SW 1271 (cell line): ENCODE results near the gene SFXN1.

ENCODE experiments used
- DNase-seq, 2 experiments: peaks; one replicate each; lab custom pipeline; 2025; lab: John Stamatoyannopoulos, UW

SFXN1 gene

DNA sequence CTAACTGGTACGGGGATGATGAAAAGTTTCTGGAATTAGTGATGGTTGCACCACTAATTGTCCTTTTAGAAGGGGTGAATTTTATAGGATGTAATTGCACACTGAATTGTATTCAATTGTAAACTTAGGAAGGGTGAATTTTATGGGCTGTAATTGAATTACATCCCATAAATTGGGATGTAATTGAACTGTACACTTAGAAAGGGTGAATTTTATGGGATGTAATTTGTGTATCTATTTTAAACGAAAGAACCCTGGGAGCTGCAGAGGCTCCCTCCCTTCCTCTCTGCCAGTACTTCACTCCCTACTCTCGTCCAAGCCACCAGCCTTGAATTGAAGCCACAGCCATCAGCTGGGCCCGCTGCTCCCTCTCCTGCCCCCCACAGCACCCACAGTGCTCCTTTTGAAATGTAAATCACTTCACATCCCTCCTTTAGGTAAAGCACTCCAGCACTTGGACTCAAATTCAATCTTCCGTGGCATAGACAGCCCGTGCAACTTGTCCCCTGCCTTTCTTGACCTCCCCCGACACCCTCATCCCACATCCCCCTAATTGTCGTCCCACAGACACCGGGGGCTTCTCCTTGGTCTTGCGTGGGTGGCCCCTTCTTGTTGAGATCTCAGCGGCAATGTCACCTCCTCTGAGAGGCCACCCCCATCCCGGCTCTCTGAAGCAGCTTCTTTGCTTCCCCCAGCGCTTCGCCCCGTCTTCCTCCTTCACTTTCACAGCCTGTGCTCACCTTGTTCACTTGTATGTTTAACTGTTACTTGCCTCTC, 95.3 kb downstream of the SFXN1 start:
- no peak for DNase-seq

DNA sequence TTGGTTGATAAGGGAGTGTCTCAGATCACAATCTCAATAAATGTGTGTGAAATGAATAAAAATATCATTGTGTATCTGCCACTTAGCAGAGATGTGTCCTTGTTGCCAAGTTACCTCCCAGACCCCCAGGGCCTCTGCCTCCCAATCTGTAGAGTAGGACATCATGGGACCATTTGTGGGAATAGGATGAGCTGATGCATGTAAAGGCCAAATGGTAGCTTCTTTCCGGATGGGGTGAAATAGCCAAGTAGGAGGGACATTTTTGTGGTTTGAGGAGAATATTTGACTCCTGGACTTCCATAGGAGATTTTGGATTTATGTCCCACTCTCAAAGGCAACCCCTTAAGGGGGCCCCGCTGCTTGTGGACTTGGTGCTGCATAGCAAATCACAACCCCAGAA, 96.9 kb downstream of the SFXN1 start:
- no peak for DNase-seq

DNA sequence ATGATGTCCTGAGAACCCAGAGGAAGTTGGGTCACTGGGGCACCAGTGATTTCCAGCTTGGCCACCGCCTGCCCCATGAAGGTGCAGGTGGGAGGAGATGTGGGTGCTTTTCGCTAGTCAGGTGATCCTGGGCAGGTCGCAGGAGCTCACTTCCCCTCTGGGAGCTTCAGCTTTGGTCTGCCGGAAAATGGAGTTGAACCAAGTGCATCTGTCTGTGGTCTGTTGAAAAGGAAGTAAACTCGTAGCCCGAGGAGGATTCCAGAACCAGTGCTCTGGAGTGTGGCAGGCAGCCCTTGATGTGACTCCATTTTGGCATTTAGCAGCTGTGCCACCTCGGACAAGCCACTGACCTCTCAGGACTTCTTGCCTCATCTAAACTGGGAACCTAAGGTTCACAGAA, 97.7 kb downstream of the SFXN1 start:
- no peak for DNase-seq

DNA sequence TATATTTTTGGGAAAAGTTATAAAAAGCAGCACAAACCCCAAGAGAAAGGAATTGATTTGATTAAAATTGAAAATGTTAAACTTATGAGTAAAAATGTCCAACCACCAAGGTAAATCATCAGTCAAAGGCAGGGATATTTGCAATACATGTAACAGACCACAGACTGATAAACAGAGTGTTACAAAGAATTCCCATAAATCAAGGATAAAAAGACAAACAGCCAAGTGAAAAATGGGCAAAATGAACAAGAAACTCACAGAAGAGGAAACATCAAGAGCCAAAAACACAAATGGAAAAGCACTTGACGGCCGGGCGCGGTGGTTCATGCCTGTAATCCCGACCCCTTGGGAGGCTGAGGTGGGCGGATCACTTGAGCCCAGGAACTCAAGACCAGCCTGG, 98.2 kb downstream of the SFXN1 start:
- DNase-seq: no peak
